GM13977 (cell line): ENCODE data around the gene WNT8B.

ENCODE experiments used
- DNase-seq: peaks from one replicate; pipeline ENCODE4 v3.0.0; 2012; ENCODE audit warnings: low spot score
- CTCF ChIP-seq: IDR thresholded peaks from 2 replicates; pipeline ENCODE4 v1.5.1; 2012; ENCODE audit warnings: mild to moderate bottlenecking, control low read depth; ENCODE audit not compliant: insufficient read depth; ENCODE audit errors: extremely low read depth, missing control alignments
- in situ Hi-C: fragments of 300-500 bp; cut with MboI; formaldehyde crosslinking; loops from one replicate; pipeline ENCODE4 v1.12.0; 2022; ENCODE audit warnings: low sequenced_read_pairs, low pct_unique_long_range_greater_than_20kb, mixed read lengths, inconsistent platforms; ENCODE audit not compliant: unreplicated experiment

WNT8B gene

GRCh38 chr10:100490531-100490930 is 27.7 kb downstream of the WNT8B start:
- DNase-seq = no peak
- TF ChIP-seq CTCF = no peak
- in situ Hi-C loops = no loop called here

- in situ Hi-C loops = no loop called here
- no peak for DNase-seq
- no peak for TF ChIP-seq CTCF
Observed at GRCh38 chr10:100496567-100496966, 33.8 kb downstream of the WNT8B start.

GRCh38 chr10:100498059-100498458 is 35.2 kb downstream of the WNT8B start:
- in situ Hi-C loops = no loop called here
- no peak for TF ChIP-seq CTCF
- DNase-seq = no peak

- in situ Hi-C loops = loop anchor here (10.0 kb wide), 1 partner anchor 67 kb away; no protein-coding TSS in a partner anchor
- no peak for DNase-seq
- no peak for TF ChIP-seq CTCF
Observed at GRCh38 chr10:100501423-100501822, 38.6 kb downstream of the WNT8B start.

GRCh38 chr10:100502926-100503494 is 40.2 kb downstream of the WNT8B start:
- no peak for DNase-seq
- in situ Hi-C loops = loop anchor here (10.0 kb wide), 1 partner anchor 68 kb away; no protein-coding TSS in a partner anchor
- no peak for TF ChIP-seq CTCF

- no peak for DNase-seq
- in situ Hi-C loops = loop anchor here (10.0 kb wide), 1 partner anchor 69 kb away; no protein-coding TSS in a partner anchor
- no peak for TF ChIP-seq CTCF
Observed at GRCh38 chr10:100504096-100504495, 41.3 kb downstream of the WNT8B start.
